Small intestine (tissue), 16 donors: ENCODE data around the gene CD38. TPM values are rescaled to one million over a fixed set of nuclear protein-coding genes. Genes with fewer than 3 reads are reported as not detected.
A peak's percentile ranks its signal among the peaks of the same experiment; 100 is the strongest.
"Not testable (repeated sequence)": the region's sequence is repeated elsewhere in the genome, so short reads cannot be mapped to it uniquely, and the experiment has no call there.

ENCODE experiments used
- DNase-seq, 2 donors: peaks; one replicate each; pipeline versions ENCODE4 v3.0.0 to v3.0.0-alpha.2; 2013
- FAIRE-seq: peaks from 2 replicates; lab custom pipeline; 2012; peaks lifted over from hg19 to GRCh38; lab: Jason Lieb, UNC
- H3K27ac ChIP-seq, 3 donors: one replicate each; pipeline ENCODE4 v1.5.1; 2013; ENCODE audit warnings: low read length in 2 of 3, mild to moderate bottlenecking in 2 of 3, control low read depth in 1 of 3, inconsistent platforms in 1 of 3, low read depth in 1 of 3, moderate library complexity in 1 of 3
- H3K27me3 ChIP-seq, 3 donors: one replicate each; pipeline ENCODE4 v1.6.1; 2013; ENCODE audit warnings: low read length in 3 of 3, inconsistent platforms in 1 of 3; ENCODE audit not compliant: control insufficient read depth in 3 of 3, insufficient read depth in 3 of 3
- H3K36me3 ChIP-seq, 3 donors: one replicate each; pipeline ENCODE4 v1.6.1; 2013; ENCODE audit warnings: low read length in 3 of 3, inconsistent platforms in 1 of 3, low read depth in 1 of 3, mild to moderate bottlenecking in 1 of 3, moderate library complexity in 1 of 3; ENCODE audit not compliant: control insufficient read depth in 3 of 3, insufficient read depth in 2 of 3
- H3K4me1 ChIP-seq, 3 donors: one replicate each; pipeline ENCODE4 v1.6.1; 2013; ENCODE audit warnings: low read length in 2 of 3, inconsistent platforms in 1 of 3, low read depth in 1 of 3, mild to moderate bottlenecking in 1 of 3, moderate library complexity in 1 of 3; ENCODE audit not compliant: control insufficient read depth in 3 of 3, insufficient read depth in 2 of 3
- H3K4me3 ChIP-seq, 3 donors: one replicate each; pipeline ENCODE4 v1.5.1; 2013; ENCODE audit warnings: low read length in 3 of 3, control low read depth in 1 of 3, inconsistent platforms in 1 of 3, low read depth in 1 of 3, mild to moderate bottlenecking in 1 of 3, moderate library complexity in 1 of 3
- H3K9me3 ChIP-seq, 2 donors: one replicate each; pipeline ENCODE4 v1.6.1; 2013; ENCODE audit warnings: low read depth in 1 of 2, low read length in 1 of 2; ENCODE audit not compliant: control insufficient read depth in 2 of 2, insufficient read depth in 1 of 2
- WGBS, 3 donors: extraction: QIAGEN DNeasy Blood & Tissue Kit; methylation state at CpG; one replicate each; pipeline ENCODE4 v1.1.7; 2013; 5-methylcytosine and 5-hydroxymethylcytosine counted together
- long read RNA-seq, 10 donors: transcript quantifications; one replicate each; lab custom pipeline, GENCODE V29; 2026
- polyA plus RNA-seq, 4 donors: library from polyadenylated mRNA; stranded (reverse) in 3 of 4; unstranded in 1 of 4; fragments of 200-250 nt in 3 of 4; fragments of 120-200 nt in 1 of 4; gene quantifications; one replicate each; pipeline versions ENCODE4 v1.2.1 to v1.2.3, GENCODE V29; 2013
- donor health status: healthy with polysubstance abuse.
- donor health status: control.
- donor health status: control.
- donor health status: Bipolar disorder and iron deficiency.
- donor health status: healthy.

Gene CD38
- polyA plus RNA-seq, result 1 to 10 TPM in 3 of 4 donors, under 1 TPM in 1; under 0.01 to 2.7 (median 2.1) TPM
- long read RNA-seq, donor 1, partial matches to known transcripts, result 0 of 1 reads
- long read RNA-seq, donor 1, other reads (novel, unspliced or antisense), result 0 of 1 reads
- long read RNA-seq, donor 2, full-length matches to known transcripts, result 1 of 1 reads
- long read RNA-seq, donor 2, partial matches to known transcripts, result 0 of 1 reads
- long read RNA-seq, donor 2, other reads (novel, unspliced or antisense), result 0 of 1 reads
- long read RNA-seq, donor 3, full-length matches to known transcripts, result 3 of 3 reads
- long read RNA-seq, donor 3, partial matches to known transcripts, result 0 of 3 reads
- long read RNA-seq, donor 3, other reads (novel, unspliced or antisense), result 0 of 3 reads
- long read RNA-seq, donor 4, result 0 reads
- long read RNA-seq, donor 5, full-length matches to known transcripts, result 1 of 1 reads
- long read RNA-seq, donor 5, partial matches to known transcripts, result 0 of 1 reads
- long read RNA-seq, donor 5, other reads (novel, unspliced or antisense), result 0 of 1 reads
- long read RNA-seq, donor 6, full-length matches to known transcripts, result 2 of 2 reads
- long read RNA-seq, donor 6, partial matches to known transcripts, result 0 of 2 reads
- long read RNA-seq, donor 6, other reads (novel, unspliced or antisense), result 0 of 2 reads
- long read RNA-seq, donor 7, result 0 reads
- long read RNA-seq, donor 8, result 0 reads
- long read RNA-seq, donor 9, result 0 reads
- long read RNA-seq, donor 10, full-length matches to known transcripts, result 1 of 1 reads
- long read RNA-seq, donor 10, partial matches to known transcripts, result 0 of 1 reads
- long read RNA-seq, donor 10, other reads (novel, unspliced or antisense), result 0 of 1 reads

GRCh38 chr4:15778289-15779241 lies at the start of gene CD38:
Gene CD38 (plus strand): TSS chr4:15778328. CDS start chr4:15778415, 87 bp downstream.
- no peak for FAIRE-seq
- peak within 1 kb of the TSS; percentile 42 to 74 (median 61) for H3K4me3 ChIP-seq
- peaks cover 0 to 5% (median 3%) of the 10 kb centered on the region in 3 donors for H3K4me1 ChIP-seq
- 0 to 1% (median 1%) methylated on average over 59 to 76 of the region's 76 CpGs for WGBS, 3 donors
- H3K9me3 ChIP-seq, result no peaks in the 10 kb centered on the region
- peak within 1 kb of the TSS in 2 of 3 donors; percentile 66 to 80 for H3K27ac ChIP-seq
- no peaks in the 10 kb centered on the region for H3K36me3 ChIP-seq
- peaks cover 0 to 24% (median 0%) of the 10 kb centered on the region in 3 donors for H3K27me3 ChIP-seq
- DNase-seq, result peak; percentile 36 to 38

DNA sequence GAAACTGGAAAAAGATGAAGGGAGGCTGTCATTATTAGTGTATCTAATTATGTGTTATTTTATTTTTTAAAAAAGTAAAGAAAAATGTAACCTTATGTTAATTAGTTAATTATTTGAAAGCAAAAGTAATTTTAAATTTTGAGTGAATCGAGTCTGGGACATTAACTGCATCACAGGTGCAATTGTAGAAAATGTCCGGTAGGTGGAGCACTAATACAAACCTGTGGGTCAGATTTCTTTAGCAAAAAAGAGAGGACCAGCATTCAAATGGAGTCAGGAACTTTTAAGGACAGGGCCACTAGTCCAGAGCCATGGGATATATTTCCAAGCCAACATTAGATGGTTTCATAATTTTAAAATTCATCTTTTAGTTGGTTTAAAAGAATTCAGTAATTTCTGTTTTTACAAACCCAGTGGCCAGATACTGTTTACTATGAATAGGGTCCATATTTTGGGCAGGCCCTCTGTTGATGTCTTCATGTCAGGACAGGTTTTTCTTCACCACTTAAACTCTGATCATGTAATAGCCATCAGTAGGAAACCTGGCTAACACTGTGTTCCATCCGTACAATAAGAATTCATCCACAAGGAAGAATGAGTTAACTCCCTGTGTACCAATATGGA lies 48.1 kb upstream of the CD38 start:
- Histone ChIP-seq H3K27me3 (no peaks in the 10 kb centered on the region), H3K9me3 (peaks cover 0 to 1% of the 10 kb centered on the region in 2 donors), H3K27ac (no peak overlapping the region), H3K4me1 (no peaks in the 10 kb centered on the region), H3K36me3 (peaks cover 0 to 19% (median 8%) of the 10 kb centered on the region in 3 donors), H3K4me3 (no peak overlapping the region)
- DNase-seq (peak; percentile 42 to 58), FAIRE-seq (peak; percentile 89)
- WGBS, 3 donors, result 23 to 25% (median 24%) methylated on average over 3 of the region's 3 CpGs

DNA sequence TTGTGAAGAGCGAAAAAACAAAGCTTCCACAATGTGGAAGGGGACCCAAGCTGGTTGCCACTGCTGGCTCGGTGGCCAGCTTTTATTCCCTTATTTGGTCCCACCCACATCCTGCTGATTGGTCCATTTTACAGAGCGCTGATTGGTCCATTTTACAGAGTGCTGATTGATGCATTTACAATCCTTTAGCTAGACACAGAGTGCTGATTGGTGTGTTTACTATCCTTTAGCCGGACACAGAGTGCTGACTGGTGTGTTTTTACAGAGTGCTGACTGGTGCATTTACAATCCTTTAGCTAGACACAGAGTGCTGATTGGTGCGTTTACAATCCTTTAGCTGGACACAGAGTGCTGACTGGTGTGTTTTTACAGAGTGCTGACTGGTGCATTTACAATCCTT lies 45.1 kb upstream of the CD38 start:
- not testable (repeated sequence) for H3K4me1 ChIP-seq, FAIRE-seq, H3K9me3 ChIP-seq, H3K27me3 ChIP-seq, H3K4me3 ChIP-seq, DNase-seq, H3K27ac ChIP-seq
- peaks cover 0 to 20% (median 2%) of the 10 kb centered on the region in 3 donors for H3K36me3 ChIP-seq
- 76 to 77% (median 76%) methylated on average over 5 of the region's 5 CpGs for WGBS, 3 donors

- peaks cover 0 to 1% of the 10 kb centered on the region in 2 donors for H3K9me3 ChIP-seq
- H3K4me3 ChIP-seq, result no peak overlapping the region
- no peaks in the 10 kb centered on the region for H3K4me1 ChIP-seq
- no peak for FAIRE-seq
- peaks cover 0 to 13% (median 2%) of the 10 kb centered on the region in 3 donors for H3K36me3 ChIP-seq
- H3K27me3 ChIP-seq, result no peaks in the 10 kb centered on the region
- 78 to 88% (median 82%) methylated on average over 6 of the region's 6 CpGs for WGBS, 3 donors
- no peak for DNase-seq
- H3K27ac ChIP-seq, result no peak overlapping the region
Observed at GRCh38 chr4:15735536-15735935, 42.6 kb upstream of the CD38 start.

DNA sequence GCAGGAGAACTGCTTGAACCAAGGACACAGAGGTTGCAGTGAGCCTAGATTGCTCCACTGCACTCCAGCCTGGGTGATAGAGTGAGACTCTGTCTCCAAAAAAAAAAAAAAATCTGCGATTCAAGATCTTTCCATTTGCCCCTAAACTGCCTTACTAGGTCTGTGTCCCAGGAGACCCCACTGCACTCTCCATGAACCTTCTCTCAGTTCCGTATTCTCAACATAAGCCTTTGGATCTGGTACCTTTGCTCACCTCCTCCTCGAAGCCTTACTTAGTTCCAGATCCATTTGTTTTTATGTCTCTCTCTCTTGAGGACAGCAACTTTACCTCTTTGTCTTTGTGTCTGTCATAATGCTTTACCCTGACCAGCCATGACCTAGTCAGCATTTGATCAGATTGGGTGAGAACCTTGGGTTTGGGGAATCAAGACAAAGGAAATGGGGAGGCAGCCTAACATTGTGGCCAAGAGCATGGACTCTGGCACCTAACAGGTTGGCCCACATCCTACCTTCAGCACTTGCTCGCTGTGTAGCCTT lies 41.5 kb upstream of the CD38 start:
- WGBS, 3 donors, result 92 to 98% (median 95%) methylated on average over 4 of the region's 4 CpGs
- DNase-seq, result no peak
- peaks cover under 1 to 6% of the 10 kb centered on the region in 2 donors for H3K9me3 ChIP-seq
- no peaks in the 10 kb centered on the region for H3K27me3 ChIP-seq
- FAIRE-seq, result no peak
- peaks cover 0 to 8% (median 2%) of the 10 kb centered on the region in 3 donors for H3K36me3 ChIP-seq
- no peak overlapping the region for H3K4me3 ChIP-seq
- H3K4me1 ChIP-seq, result no peaks in the 10 kb centered on the region
- no peak overlapping the region for H3K27ac ChIP-seq

DNA sequence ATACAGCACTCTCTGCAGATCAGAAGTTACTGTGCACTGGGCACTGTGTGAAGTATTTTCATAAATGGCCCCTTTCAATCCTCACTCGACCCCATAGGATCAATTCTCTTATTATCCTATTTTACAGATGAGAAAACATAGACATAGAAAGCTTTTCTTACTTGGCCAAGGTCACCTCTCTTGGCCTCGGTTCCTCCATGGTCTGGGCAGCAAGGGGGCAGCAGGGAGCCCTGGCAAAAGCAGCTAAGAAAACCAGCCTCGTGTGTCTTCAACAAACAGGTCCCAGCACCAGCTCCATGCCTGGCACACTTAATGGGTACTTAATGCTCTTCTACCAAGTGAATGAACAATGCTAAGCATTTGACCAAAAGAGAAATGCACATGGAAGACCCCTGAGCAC lies 40.9 kb upstream of the CD38 start:
- Histone ChIP-seq H3K4me1 (no peaks in the 10 kb centered on the region), H3K4me3 (no peak overlapping the region), H3K27me3 (no peaks in the 10 kb centered on the region), H3K9me3 (peaks cover 0 to 11% of the 10 kb centered on the region in 2 donors), H3K27ac (no peak overlapping the region), H3K36me3 (peaks cover 0 to 8% (median 2%) of the 10 kb centered on the region in 3 donors)
- no peak for FAIRE-seq
- 63 to 75% (median 74%) methylated on average over 3 of the region's 3 CpGs for WGBS, 3 donors
- DNase-seq, result no peak

DNA sequence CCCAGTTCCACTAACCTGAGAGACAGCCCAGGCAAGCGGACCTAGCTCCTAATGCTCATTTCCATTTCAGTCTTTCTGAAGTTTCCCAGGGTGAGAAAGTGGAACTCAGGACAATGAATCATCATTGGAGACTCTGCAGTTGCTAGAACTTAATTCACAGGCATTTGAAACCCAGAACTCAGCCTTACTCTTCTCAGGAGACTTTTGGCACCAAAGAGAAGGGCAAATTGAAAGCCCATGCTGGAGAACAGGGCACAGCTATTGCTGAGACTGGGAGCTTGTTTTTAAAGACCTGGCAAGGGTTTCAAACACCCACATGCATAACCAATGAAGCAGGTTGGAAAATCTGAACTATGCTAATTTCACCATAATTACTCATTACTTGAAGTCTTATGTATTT lies 39.3 kb upstream of the CD38 start:
- no peak overlapping the region for H3K27ac ChIP-seq
- WGBS, 3 donors, result 85 to 92% (median 88%) methylated on average over 1 of the region's 1 CpG
- no peak for FAIRE-seq
- peaks cover 0 to 12% of the 10 kb centered on the region in 2 donors for H3K9me3 ChIP-seq
- no peak overlapping the region for H3K4me3 ChIP-seq
- H3K36me3 ChIP-seq, result peaks cover 0 to 4% (median 0%) of the 10 kb centered on the region in 3 donors
- no peaks in the 10 kb centered on the region for H3K4me1 ChIP-seq
- DNase-seq, result no peak
- H3K27me3 ChIP-seq, result no peaks in the 10 kb centered on the region
